Neuronal stem cell (in vitro differentiated cells): ENCODE measurements around the gene MTHFD1L.

Experiments used
- DNase-seq: peaks from one replicate; pipeline ENCODE4 v3.0.0-alpha.2; 2013; ENCODE audit warnings: low spot score
- H2AFZ ChIP-seq: one replicate; pipeline ENCODE4 v1.6.1; 2013; ENCODE audit warnings: mild to moderate bottlenecking, low read length, inconsistent platforms
- H2AK5ac ChIP-seq: 2 replicates; pipeline ENCODE4 v1.6.1; 2013; ENCODE audit warnings: low read depth, mild to moderate bottlenecking, inconsistent platforms, low read length, moderate library complexity, mixed read lengths
- H2BK120ac ChIP-seq: 2 replicates; pipeline ENCODE4 v1.6.1; 2013; ENCODE audit warnings: low read depth, mild to moderate bottlenecking, inconsistent platforms, low read length, moderate library complexity, mixed read lengths
- H2BK12ac ChIP-seq: one replicate; pipeline ENCODE4 v1.6.1; 2013; ENCODE audit warnings: low read length, inconsistent platforms
- H2BK15ac ChIP-seq: 2 replicates; pipeline ENCODE4 v1.6.1; 2013; ENCODE audit warnings: mild to moderate bottlenecking, low read length, inconsistent platforms, mixed read lengths
- H2BK5ac ChIP-seq: one replicate; pipeline ENCODE4 v1.6.1; 2013; ENCODE audit warnings: inconsistent platforms, mild to moderate bottlenecking, low read length, moderate library complexity
- H3K14ac ChIP-seq: one replicate; pipeline ENCODE4 v1.6.1; 2013; ENCODE audit warnings: low read length, inconsistent platforms
- H3K18ac ChIP-seq: 2 replicates; pipeline ENCODE4 v1.6.1; 2013; ENCODE audit warnings: low read length, inconsistent platforms
- H3K23ac ChIP-seq: 2 replicates; pipeline ENCODE4 v1.6.1; 2013; ENCODE audit warnings: low read depth, mild to moderate bottlenecking, mixed read lengths, low read length, inconsistent platforms; ENCODE audit not compliant: poor library complexity
- H3K27ac ChIP-seq: replicated peaks from 3 replicates; pipeline ENCODE4 v1.5.1; 2013; ENCODE audit warnings: low read length, inconsistent platforms
- H3K27me3 ChIP-seq, 3 experiments: 2 replicates each; pipeline ENCODE4 v1.6.1; 2013; ENCODE audit warnings: low read length in 3 of 3, mild to moderate bottlenecking in 2 of 3, inconsistent platforms in 1 of 3, low read depth in 1 of 3, mixed read lengths in 1 of 3, moderate library complexity in 1 of 3; ENCODE audit not compliant: control insufficient read depth in 3 of 3, insufficient read depth in 3 of 3
- H3K36me3 ChIP-seq, 2 donors: replicated peaks in 1 of 2; 2 replicates each; pipeline ENCODE4 v1.6.1; 2013; ENCODE audit warnings: low read length in 2 of 2; ENCODE audit not compliant: control insufficient read depth in 2 of 2, insufficient read depth in 2 of 2
- H3K4ac ChIP-seq: 2 replicates; pipeline ENCODE4 v1.6.1; 2013; ENCODE audit warnings: inconsistent platforms, mild to moderate bottlenecking, low read length, moderate library complexity
- H3K4me1 ChIP-seq, 2 donors: 1 replicate in 1 of 2; 2 replicates in 1 of 2; pipeline ENCODE4 v1.6.1; 2013; ENCODE audit warnings: low read length in 2 of 2, low read depth in 1 of 2; ENCODE audit not compliant: control insufficient read depth in 2 of 2, insufficient read depth in 1 of 2
- H3K4me2 ChIP-seq: one replicate; pipeline ENCODE4 v1.6.1; 2013; ENCODE audit warnings: mild to moderate bottlenecking, low read length, inconsistent platforms; ENCODE audit not compliant: insufficient read depth, poor library complexity, severe bottlenecking
- H3K4me3 ChIP-seq, 2 donors: 2 replicates each; pipeline ENCODE4 v1.5.1; 2013; ENCODE audit warnings: low read length in 2 of 2, mild to moderate bottlenecking in 2 of 2, inconsistent platforms in 1 of 2, moderate library complexity in 1 of 2
- H3K79me1 ChIP-seq: one replicate; pipeline ENCODE4 v1.6.1; 2013; ENCODE audit warnings: low read depth, mild to moderate bottlenecking, inconsistent platforms, low read length, moderate library complexity
- H3K9ac ChIP-seq: one replicate; pipeline ENCODE4 v1.6.1; 2013; ENCODE audit warnings: mild to moderate bottlenecking, low read depth, low read length, inconsistent platforms; ENCODE audit not compliant: poor library complexity
- H3K9me3 ChIP-seq, 2 donors: replicated peaks in 1 of 2; 2 replicates each; pipeline versions ENCODE3 to v1.6.1; 2013; ENCODE audit warnings: low read length in 2 of 2, mild to moderate bottlenecking in 2 of 2, inconsistent platforms in 1 of 2, low read depth in 1 of 2, mixed read lengths in 1 of 2, moderate library complexity in 1 of 2; ENCODE audit not compliant: control insufficient read depth in 2 of 2, insufficient read depth in 1 of 2
- H4K8ac ChIP-seq: one replicate; pipeline ENCODE4 v1.6.1; 2013; ENCODE audit warnings: low read depth, mild to moderate bottlenecking, inconsistent platforms, low read length, moderate library complexity
- H4K91ac ChIP-seq: one replicate; pipeline ENCODE4 v1.6.1; 2013; ENCODE audit warnings: low read length, low read depth, mild to moderate bottlenecking, inconsistent platforms; ENCODE audit not compliant: poor library complexity
- WGBS, 2 donors: extraction: QIAGEN DNeasy Blood & Tissue Kit; methylation state at CpG; one replicate each; pipeline ENCODE4 v1.1.7; 2013; ENCODE audit warnings: missing lambda C conversion rate in 2 of 2, mixed read lengths in 1 of 2; ENCODE audit not compliant: insufficient read length in 2 of 2, insufficient replicate concordance in 1 of 2; ENCODE audit errors: extremely low coverage in 2 of 2; 5-methylcytosine and 5-hydroxymethylcytosine counted together

MTHFD1L gene

DNA sequence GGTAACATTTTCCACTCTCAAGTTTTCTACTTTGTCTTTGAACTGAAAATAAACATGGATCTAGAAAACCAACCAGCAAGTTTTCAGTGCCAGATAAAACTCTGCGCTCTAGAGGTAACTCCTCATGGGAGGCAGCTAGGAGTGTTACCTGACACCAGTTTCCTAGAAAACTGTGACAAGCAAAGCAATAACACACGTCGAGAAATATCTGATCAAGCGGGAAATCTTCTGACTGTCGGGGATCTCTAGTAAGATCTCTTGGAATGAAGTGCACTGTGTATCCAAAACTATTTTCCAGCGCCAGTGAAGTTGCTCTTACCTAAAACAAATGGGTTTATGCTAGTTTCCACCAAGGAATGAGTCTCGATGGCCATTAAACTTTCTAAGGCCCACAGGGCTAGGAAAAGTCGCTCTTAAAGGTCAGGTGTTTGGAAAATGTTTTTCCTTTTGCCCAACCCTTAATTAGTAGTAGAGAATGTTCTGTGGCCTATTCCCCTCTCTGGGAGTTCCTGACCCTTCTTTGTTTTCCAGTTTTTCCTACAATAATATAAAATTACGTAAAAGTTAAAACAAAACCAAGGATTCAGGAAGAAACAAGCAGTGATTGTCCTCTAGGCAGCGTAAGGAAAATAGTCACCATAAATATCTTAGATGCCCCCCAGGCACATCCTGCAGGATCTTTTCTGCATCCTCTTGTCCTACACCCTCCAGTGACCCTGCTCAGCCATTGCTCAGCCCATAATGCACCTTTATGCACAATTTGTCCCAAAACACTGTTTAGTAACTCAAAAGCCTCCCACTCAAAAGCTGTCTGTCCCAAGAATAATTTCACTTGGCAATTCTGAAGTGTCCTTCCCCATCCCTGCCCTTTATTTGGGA, 236.6 kb downstream of the MTHFD1L start:
- Histone ChIP-seq H3K4me2 (no peak overlapping the region), H3K14ac (no peak overlapping the region), H2BK120ac (no peak overlapping the region), H3K9me3 (no peaks in the 10 kb centered on the region), H2AFZ (no peak overlapping the region), H3K4me3 (no peak overlapping the region), H3K27ac (no peak overlapping the region), H2AK5ac (no peak overlapping the region), H4K8ac (no peak overlapping the region), H4K91ac (no peak overlapping the region), H3K23ac (no peak overlapping the region), H2BK15ac (no peak overlapping the region), H3K36me3 (peaks cover 2 to 29% of the 10 kb centered on the region in 2 donors), H3K18ac (no peak overlapping the region), H3K4ac (no peak overlapping the region), H3K9ac (no peak overlapping the region), H3K79me1 (no peaks in the 10 kb centered on the region), H2BK5ac (no peak overlapping the region), H3K27me3 (no peaks in the 10 kb centered on the region), H2BK12ac (no peak overlapping the region), H3K4me1 (no peaks in the 10 kb centered on the region)
- DNase-seq, result no peak
- no CpG with 5 or more reads among the region's 10 CpGs for WGBS, 2 donors

DNA sequence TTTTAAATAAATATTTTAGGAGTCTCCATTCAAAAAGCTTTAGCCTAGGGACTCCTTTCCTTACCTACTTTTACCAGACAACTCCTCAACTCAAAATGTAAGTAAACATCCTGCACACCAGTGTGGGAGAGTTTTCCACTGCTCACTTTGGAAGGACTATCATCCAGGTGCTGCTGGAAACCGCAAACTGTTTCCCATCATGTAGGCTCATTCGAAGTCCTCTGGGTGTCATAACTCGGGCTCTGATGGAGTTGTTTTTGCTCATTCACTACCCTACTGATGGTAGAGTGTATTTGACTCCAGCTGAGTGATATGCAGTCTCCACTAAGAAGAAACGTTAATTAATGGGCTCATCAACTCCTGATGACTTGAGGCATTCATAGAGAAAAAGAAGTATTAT, 237.8 kb downstream of the MTHFD1L start:
- Histone ChIP-seq H2BK12ac (no peak overlapping the region), H3K79me1 (no peaks in the 10 kb centered on the region), H3K18ac (no peak overlapping the region), H3K4me2 (no peak overlapping the region), H3K14ac (no peak overlapping the region), H3K27ac (no peak overlapping the region), H3K9me3 (no peaks in the 10 kb centered on the region), H3K9ac (no peak overlapping the region), H4K8ac (no peak overlapping the region), H3K27me3 (no peaks in the 10 kb centered on the region), H2BK15ac (no peak overlapping the region), H4K91ac (no peak overlapping the region), H3K4ac (no peak overlapping the region), H2AK5ac (no peak overlapping the region), H2BK120ac (no peak overlapping the region), H3K4me3 (no peak overlapping the region), H3K4me1 (no peaks in the 10 kb centered on the region), H3K23ac (no peak overlapping the region), H2BK5ac (no peak overlapping the region), H3K36me3 (peaks cover 2 to 29% of the 10 kb centered on the region in 2 donors), H2AFZ (no peak overlapping the region)
- WGBS, 2 donors, result no CpG with 5 or more reads among the region's 4 CpGs
- no peak for DNase-seq

DNA sequence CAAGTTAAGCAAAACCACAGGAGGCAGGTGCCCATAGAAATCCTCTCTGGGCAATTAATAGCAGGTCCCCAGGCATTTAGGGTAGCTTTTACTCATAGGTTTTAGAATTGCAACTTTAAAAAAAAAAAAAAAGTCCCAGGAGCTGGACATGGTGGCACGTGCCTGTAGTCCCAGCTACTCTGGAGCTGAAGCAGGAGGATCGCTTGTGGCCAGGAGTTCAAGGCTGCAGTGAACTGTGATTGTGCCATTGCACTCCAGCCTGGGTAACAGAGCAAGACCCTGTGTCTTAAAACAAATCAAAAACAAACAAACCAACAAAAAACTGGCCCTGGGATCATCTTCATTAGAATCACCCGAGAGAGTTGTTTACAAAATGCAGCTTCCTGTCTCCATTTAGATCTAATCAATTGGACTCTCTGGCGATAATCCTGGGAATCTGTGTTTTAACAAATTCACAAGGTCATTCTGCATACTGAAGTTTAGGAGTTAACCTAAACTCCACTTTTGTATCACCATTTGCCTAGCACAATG, 242.5 kb downstream of the MTHFD1L start:
- H2AFZ ChIP-seq, result no peak overlapping the region
- no peak overlapping the region for H3K23ac ChIP-seq
- H3K27me3 ChIP-seq, result no peaks in the 10 kb centered on the region
- no peak overlapping the region for H3K4me2 ChIP-seq
- no peak overlapping the region for H3K4ac ChIP-seq
- no peak overlapping the region for H3K18ac ChIP-seq
- no peak overlapping the region for H4K8ac ChIP-seq
- H2AK5ac ChIP-seq, result no peak overlapping the region
- H3K27ac ChIP-seq, result no peak overlapping the region
- H3K4me3 ChIP-seq, result no peak overlapping the region
- no peaks in the 10 kb centered on the region for H3K9me3 ChIP-seq
- no CpG with 5 or more reads among the region's 4 CpGs for WGBS, 2 donors
- H2BK120ac ChIP-seq, result no peak overlapping the region
- no peaks in the 10 kb centered on the region for H3K4me1 ChIP-seq
- H4K91ac ChIP-seq, result no peak overlapping the region
- H3K79me1 ChIP-seq, result no peaks in the 10 kb centered on the region
- H3K14ac ChIP-seq, result no peak overlapping the region
- H3K36me3 ChIP-seq, result peaks cover 0 to 9% of the 10 kb centered on the region in 2 donors
- H3K9ac ChIP-seq, result no peak overlapping the region
- H2BK5ac ChIP-seq, result no peak overlapping the region
- DNase-seq, result no peak
- H2BK15ac ChIP-seq, result no peak overlapping the region
- H2BK12ac ChIP-seq, result no peak overlapping the region

DNA sequence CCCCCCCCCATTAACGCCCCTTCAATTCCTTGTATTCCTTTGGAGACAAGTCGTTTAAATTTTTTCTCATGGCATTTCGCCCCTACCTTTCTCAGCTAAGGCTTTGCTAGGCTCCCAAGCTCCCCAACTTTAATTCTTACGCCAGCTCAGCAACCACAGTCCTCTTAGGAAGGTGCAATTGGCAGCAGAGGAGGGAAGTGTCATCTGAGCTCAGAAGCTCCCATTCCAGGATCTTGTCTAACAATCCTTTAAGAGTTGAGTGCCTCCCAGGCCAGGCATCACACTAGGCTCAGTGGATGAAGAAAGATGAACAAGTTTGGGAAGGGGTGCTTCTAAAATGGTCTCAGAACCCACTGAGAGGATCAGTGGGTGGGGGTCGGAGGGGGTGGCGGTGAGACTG, 243.0 kb downstream of the MTHFD1L start:
- Histone ChIP-seq H2BK15ac (no peak overlapping the region), H3K9me3 (no peaks in the 10 kb centered on the region), H3K4me3 (no peak overlapping the region), H3K36me3 (peaks cover 0 to 4% of the 10 kb centered on the region in 2 donors), H3K4me2 (no peak overlapping the region), H2AK5ac (no peak overlapping the region), H3K9ac (no peak overlapping the region), H3K18ac (no peak overlapping the region), H3K14ac (no peak overlapping the region), H3K4me1 (no peaks in the 10 kb centered on the region), H3K4ac (no peak overlapping the region), H2BK12ac (no peak overlapping the region), H3K23ac (no peak overlapping the region), H2BK5ac (no peak overlapping the region), H4K8ac (no peak overlapping the region), H3K27me3 (no peaks in the 10 kb centered on the region), H4K91ac (no peak overlapping the region), H3K79me1 (no peaks in the 10 kb centered on the region), H3K27ac (no peak overlapping the region), H2BK120ac (no peak overlapping the region), H2AFZ (no peak overlapping the region)
- no peak for DNase-seq
- no CpG with 5 or more reads among the region's 6 CpGs for WGBS, 2 donors
